Right atrium auricular region (tissue), 2 donors: ENCODE measurements around the gene MICAL2. TPM values are rescaled to one million over a fixed set of nuclear protein-coding genes. Genes with fewer than 3 reads are reported as not detected.
A peak's percentile ranks its signal among the peaks of the same experiment; 100 is the strongest.

Source experiments
- DNase-seq: peaks from one replicate; pipeline ENCODE4 v3.0.0-alpha.2; 2019; ENCODE audit warnings: low spot score
- H3K27ac ChIP-seq, 2 donors: fragments of 200-600 bp; sonication (generic); 1 replicate in 1 of 2; 2 replicates in 1 of 2; pipeline ENCODE4 v1.5.1; 2016 to 2019
- H3K27me3 ChIP-seq, 2 donors: fragments of 200-600 bp; sonication (generic); one replicate each; pipeline versions ENCODE4 v1.5.1 to v1.6.0; 2017 to 2019
- H3K36me3 ChIP-seq: fragments of 200-600 bp; sonication (generic); one replicate; pipeline ENCODE4 v1.5.1; 2016
- H3K4me1 ChIP-seq, 2 donors: fragments of 200-600 bp; sonication (generic); one replicate each; pipeline versions ENCODE4 v1.5.1 to v1.6.0; 2017 to 2019
- H3K4me3 ChIP-seq, 2 donors: fragments of 200-600 bp; sonication (generic); 1 replicate in 1 of 2; 2 replicates in 1 of 2; pipeline ENCODE4 v1.5.1; 2017 to 2019; ENCODE audit warnings: mild to moderate bottlenecking in 1 of 2, moderate library complexity in 1 of 2
- H3K9me3 ChIP-seq, 2 donors: fragments of 200-600 bp; sonication (generic); one replicate each; pipeline ENCODE4 v1.5.1; 2019
- CTCF ChIP-seq, 2 donors: fragments of 200-600 bp; sonication (generic); IDR thresholded peaks; one replicate each; pipeline ENCODE4 v1.5.1; 2019; ENCODE audit warnings: antibody characterized with exemption in 2 of 2
- total RNA-seq, 2 donors: library from RNA; depleted of rRNA; stranded (reverse); fragments of >200 nt; gene quantifications; one replicate each; pipeline ENCODE4 v1.1.0, GENCODE V29; 2016

MICAL2 gene
- total RNA-seq, 2 donors from 2014 or later = 77.6 to 84.5 TPM

- peaks cover 0 to 3% of the 10 kb centered on the region in 2 donors for H3K9me3 ChIP-seq
- H3K27ac ChIP-seq = peak overlapping the region; percentile 88 to 96
- DNase-seq = no peak
- H3K4me1 ChIP-seq = peaks cover 0 to 81% of the 10 kb centered on the region in 2 donors
- H3K4me3 ChIP-seq = no peak overlapping the region
- H3K36me3 ChIP-seq = peaks cover 6% of the 10 kb centered on the region
- no peaks in the 10 kb centered on the region for H3K27me3 ChIP-seq
- TF ChIP-seq CTCF (IDR thresholded peaks at IDR 0.05) = no peak
These were observed 56.9 kb downstream of the MICAL2 start for GRCh38 chr11:12167061-12168000.

- H3K4me1 ChIP-seq = peaks cover 0 to 73% of the 10 kb centered on the region in 2 donors
- DNase-seq = no peak
- H3K27ac ChIP-seq = peak overlapping the region; percentile 88 to 96
- no peak overlapping the region for H3K4me3 ChIP-seq
- H3K27me3 ChIP-seq = no peaks in the 10 kb centered on the region
- peaks cover 0 to 3% of the 10 kb centered on the region in 2 donors for H3K9me3 ChIP-seq
- no peak for TF ChIP-seq CTCF (IDR thresholded peaks at IDR 0.05)
- H3K36me3 ChIP-seq = no peaks in the 10 kb centered on the region
These were observed 57.7 kb downstream of the MICAL2 start for GRCh38 chr11:12168114-12168513.

- TF ChIP-seq CTCF (IDR thresholded peaks at IDR 0.05) = no peak
- Histone ChIP-seq H3K9me3 (peaks cover 0 to 3% of the 10 kb centered on the region in 2 donors), H3K36me3 (no peaks in the 10 kb centered on the region), H3K4me3 (no peak overlapping the region), H3K27me3 (no peaks in the 10 kb centered on the region), H3K4me1 (peaks cover 0 to 64% of the 10 kb centered on the region in 2 donors), H3K27ac (peak overlapping the region; percentile 56 to 96)
- no peak for DNase-seq
These were observed 59.4 kb downstream of the MICAL2 start for GRCh38 chr11:12169822-12170221.

DNA sequence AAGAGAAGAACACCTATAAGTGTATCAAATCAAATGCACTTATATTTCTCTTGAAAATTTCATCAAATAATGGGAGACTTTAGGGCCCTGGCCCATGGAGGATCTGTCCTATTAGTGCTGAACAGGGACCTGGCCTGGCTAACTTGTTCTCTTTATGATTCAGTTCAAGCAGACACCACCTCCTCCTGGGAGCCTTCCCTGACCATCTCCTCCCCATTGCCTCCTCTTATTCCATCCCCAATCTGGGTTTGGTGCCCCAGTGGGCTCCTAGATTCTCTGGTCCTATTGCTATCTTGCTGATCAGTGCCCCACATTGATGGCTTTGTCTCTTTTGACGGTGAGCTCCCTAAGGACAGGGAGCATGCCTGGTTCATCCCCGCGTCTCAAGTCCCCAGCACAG is 60.1 kb downstream of the MICAL2 start:
- Histone ChIP-seq H3K27me3 (no peaks in the 10 kb centered on the region), H3K9me3 (peaks cover 0 to 3% of the 10 kb centered on the region in 2 donors), H3K4me3 (no peak overlapping the region), H3K27ac (peak overlapping the region; percentile 56 to 96), H3K4me1 (peaks cover 0 to 62% of the 10 kb centered on the region in 2 donors), H3K36me3 (no peaks in the 10 kb centered on the region)
- TF ChIP-seq CTCF (IDR thresholded peaks at IDR 0.05) = no peak
- no peak for DNase-seq

GRCh38 chr11:12170984-12171383 is 60.6 kb downstream of the MICAL2 start:
- Histone ChIP-seq H3K4me3 (no peak overlapping the region), H3K36me3 (no peaks in the 10 kb centered on the region), H3K27ac (peak overlapping the region; percentile 56 to 96), H3K27me3 (no peaks in the 10 kb centered on the region), H3K9me3 (peaks cover 0 to 3% of the 10 kb centered on the region in 2 donors), H3K4me1 (peaks cover 0 to 57% of the 10 kb centered on the region in 2 donors)
- DNase-seq = peak; percentile 81
- TF ChIP-seq CTCF (IDR thresholded peaks at IDR 0.05) = no peak
